Neural cell (in vitro differentiated cells): Measurements from ENCODE around the gene ILK. TPM values are rescaled to one million over a fixed set of nuclear protein-coding genes. Genes with fewer than 3 reads are reported as not detected.

Source experiments
- H2AFZ ChIP-seq: fragments of 200-600, 300-800 bp; sonication (generic), shearing (Covaris generic); 2 replicates; pipeline ENCODE4 v1.6.0; 2014; ENCODE audit warnings: low read depth, mild to moderate bottlenecking, antibody characterized with exemption, low read length, moderate library complexity
- H3F3A ChIP-seq: fragments of 200-600 bp; shearing (Covaris generic); 2 replicates; pipeline ENCODE4 v1.6.1; 2016; ENCODE audit warnings: mild to moderate bottlenecking, moderate library complexity, mixed read lengths, antibody characterized with exemption, low read length; ENCODE audit not compliant: insufficient read depth, poor library complexity, severe bottlenecking
- H3K27ac ChIP-seq: fragments of 200-600, 300-800 bp; sonication (generic), shearing (Covaris generic); 2 replicates; pipeline ENCODE4 v1.5.1; 2014; ENCODE audit warnings: mild to moderate bottlenecking, low read length, moderate library complexity
- H3K27me3 ChIP-seq: fragments of 300-800, 200-600 bp; sonication (generic), shearing (Covaris generic); 2 replicates; pipeline ENCODE4 v1.6.0; 2014; ENCODE audit warnings: mild to moderate bottlenecking, low read depth, low read length, moderate library complexity; ENCODE audit not compliant: insufficient read depth
- H3K36me3 ChIP-seq: fragments of 300-800, 200-600 bp; sonication (generic), shearing (Covaris generic); 2 replicates; pipeline ENCODE4 v1.5.1; 2014; ENCODE audit warnings: mild to moderate bottlenecking, antibody characterized with exemption, low read length, moderate library complexity; ENCODE audit not compliant: insufficient read depth
- H3K4me2 ChIP-seq: fragments of 300-800, 200-600 bp; sonication (generic), shearing (Covaris generic); 2 replicates; pipeline ENCODE4 v1.6.0; 2014; ENCODE audit warnings: mild to moderate bottlenecking, low read length
- H3K4me3 ChIP-seq: fragments of 300-800, 200-600 bp; sonication (generic), shearing (Covaris generic); 2 replicates; pipeline ENCODE4 v1.5.1; 2014; ENCODE audit warnings: mild to moderate bottlenecking, low read length, moderate library complexity
- H3K79me2 ChIP-seq: fragments of 200-600 bp; shearing (Covaris generic); replicated peaks from 2 replicates; pipeline ENCODE4 v1.6.0; 2014; ENCODE audit warnings: mild to moderate bottlenecking, low read length, moderate library complexity; ENCODE audit not compliant: insufficient read depth
- H3K9ac ChIP-seq: fragments of 300-800, 200-600 bp; sonication (generic), shearing (Covaris generic); 2 replicates; pipeline ENCODE4 v1.6.1; 2016; ENCODE audit warnings: mild to moderate bottlenecking, low read length, mixed read lengths
- H3K9me2 ChIP-seq: fragments of 200-600 bp; shearing (Covaris generic); 2 replicates; pipeline ENCODE4 v1.6.1; 2016; ENCODE audit warnings: mild to moderate bottlenecking, low read length, mixed read lengths; ENCODE audit not compliant: insufficient read depth
- H3K9me3 ChIP-seq: fragments of 200-600, 300-800 bp; sonication (generic), shearing (Covaris generic); 2 replicates; pipeline ENCODE4 v1.6.1; 2016; ENCODE audit warnings: mild to moderate bottlenecking, mixed run types, low read length, moderate library complexity, mixed read lengths
- H4K20me1 ChIP-seq: fragments of 200-600 bp; shearing (Covaris generic); 2 replicates; pipeline ENCODE4 v1.6.1; 2016; ENCODE audit warnings: mild to moderate bottlenecking, mixed run types; ENCODE audit not compliant: insufficient read depth
- CTCF ChIP-seq: fragments of 450-650 bp; IDR thresholded peaks from 2 replicates; pipeline ENCODE4 v1.5.1; 2014; ENCODE audit warnings: antibody characterized with exemption, mild to moderate bottlenecking, moderate library complexity; ENCODE audit not compliant: poor library complexity, severe bottlenecking
- EP300 ChIP-seq: fragments of 450-650 bp; conservative IDR thresholded peaks from 2 replicates; pipeline ENCODE4 v1.6.1; 2014; ENCODE audit warnings: antibody characterized with exemption, mild to moderate bottlenecking, moderate library complexity; ENCODE audit not compliant: poor library complexity, severe bottlenecking
- EZH2 ChIP-seq: fragments of 200-600, 300-800 bp; shearing (Covaris generic), sonication (generic); IDR thresholded peaks from 2 replicates; pipeline ENCODE4 v1.6.1; 2014; ENCODE audit warnings: antibody characterized with exemption, low read length, borderline replicate concordance, mild to moderate bottlenecking; ENCODE audit not compliant: insufficient read depth, poor library complexity, severe bottlenecking
- MXI1 ChIP-seq: fragments of 450-650 bp; conservative IDR thresholded peaks from 2 replicates; pipeline ENCODE4 v1.6.1; 2014; ENCODE audit warnings: antibody characterized with exemption, mild to moderate bottlenecking; ENCODE audit not compliant: poor library complexity, severe bottlenecking
- POLR2AphosphoS5 ChIP-seq: IDR thresholded peaks from 2 replicates; pipeline ENCODE4 v1.6.1; 2012
- RAD21 ChIP-seq: fragments of 450-650 bp; conservative IDR thresholded peaks from 2 replicates; pipeline ENCODE4 v1.6.1; 2014; ENCODE audit warnings: antibody characterized with exemption, mild to moderate bottlenecking, moderate library complexity
- REST ChIP-seq: IDR thresholded peaks from 2 replicates; pipeline ENCODE4 v1.6.1; 2012; ENCODE audit warnings: borderline replicate concordance
- SMC3 ChIP-seq: fragments of 450-650 bp; conservative IDR thresholded peaks from 2 replicates; pipeline ENCODE4 v1.6.1; 2014; ENCODE audit warnings: antibody characterized with exemption, mild to moderate bottlenecking, moderate library complexity; ENCODE audit not compliant: poor library complexity
- TAF1 ChIP-seq: IDR thresholded peaks from 2 replicates; pipeline ENCODE4 v1.6.1; 2012; ENCODE audit warnings: low read depth
- polyA plus RNA-seq: library from polyadenylated mRNA; depleted of rRNA; stranded (reverse); fragments of >200 nt; gene quantifications from 2 replicates; pipeline ENCODE4 v1.2.3, GENCODE V29; 2014

The ILK gene
- polyA plus RNA-seq, 1 donor from 2014 or later = 68.8 TPM

- no peak overlapping the region for H2AFZ ChIP-seq
- no peak overlapping the region for H3K9ac ChIP-seq
- H3K36me3 ChIP-seq = peaks cover 13% of the 10 kb centered on the region
- H3K79me2 ChIP-seq = peaks cover 10% of the 10 kb centered on the region
- H3K4me3 ChIP-seq = no peak overlapping the region
- H3K27me3 ChIP-seq = no peaks in the 10 kb centered on the region
- no peaks in the 10 kb centered on the region for H3K9me2 ChIP-seq
- H4K20me1 ChIP-seq = peaks cover 30% of the 10 kb centered on the region
- no peaks in the 10 kb centered on the region for H3F3A ChIP-seq
- H3K9me3 ChIP-seq = no peaks in the 10 kb centered on the region
- no peak overlapping the region for H3K27ac ChIP-seq
- no peak for TF ChIP-seq POLR2AphosphoS5
- TF ChIP-seq EP300 = no peak
- TF ChIP-seq EZH2 = no peak
- no peak for TF ChIP-seq REST
- no peak for TF ChIP-seq CTCF
- TF ChIP-seq SMC3 = no peak
- no peak for TF ChIP-seq TAF1
- no peak for TF ChIP-seq MXI1
- no peak for TF ChIP-seq RAD21
- H3K4me2 ChIP-seq = no peak overlapping the region
Measured at GRCh38 chr11:6632116-6633073, 28.8 kb downstream of the ILK start.

- H3K9me2 ChIP-seq = no peaks in the 10 kb centered on the region
- peaks cover 43% of the 10 kb centered on the region for H4K20me1 ChIP-seq
- no peak overlapping the region for H3K4me3 ChIP-seq
- H3K4me2 ChIP-seq = no peak overlapping the region
- no peaks in the 10 kb centered on the region for H3K27me3 ChIP-seq
- H2AFZ ChIP-seq = no peak overlapping the region
- H3K79me2 ChIP-seq = peaks cover 23% of the 10 kb centered on the region
- H3K36me3 ChIP-seq = peaks cover 13% of the 10 kb centered on the region
- TF ChIP-seq SMC3 = no peak
- no peak overlapping the region for H3K9ac ChIP-seq
- no peaks in the 10 kb centered on the region for H3K9me3 ChIP-seq
- no peaks in the 10 kb centered on the region for H3F3A ChIP-seq
- no peak overlapping the region for H3K27ac ChIP-seq
Measured at GRCh38 chr11:6633422-6634408, 30.1 kb downstream of the ILK start.
